AG04450 (cell line): ENCODE measurements around the gene VAV1. TPM values are rescaled to one million over a fixed set of nuclear protein-coding genes. Genes with fewer than 3 reads are reported as not detected.

Experiments used
- CTCF ChIA-PET: fragments of 300-600, 350-600 bp; formaldehyde crosslinking; extraction: SDS; loops from one replicate; lab custom pipeline; 2022; ENCODE audit warnings: antibody characterized with exemption, inconsistent platforms; lab: Charles Lee
- POLR2A ChIA-PET: fragments of 350-600 bp; formaldehyde crosslinking; extraction: SDS; loops from one replicate; lab custom pipeline; 2021; ENCODE audit warnings: antibody characterized with exemption, inconsistent platforms; lab: Yijun Ruan, JAX
- DNase-seq: peaks from one replicate; pipeline ENCODE4 v3.0.0-alpha.2; 2011; ENCODE audit warnings: low read depth, low spot score
- H3K27ac ChIP-seq: one replicate; pipeline ENCODE4 v1.5.1; 2012; ENCODE audit warnings: low read depth, low read length, control low read depth
- H3K27me3 ChIP-seq: one replicate; pipeline ENCODE4 v1.6.0; 2012; ENCODE audit warnings: low read length; ENCODE audit not compliant: control insufficient read depth, insufficient read depth
- H3K4me3 ChIP-seq: 2 replicates; pipeline ENCODE4 v1.5.1; 2011; ENCODE audit warnings: mild to moderate bottlenecking, low read depth, low read length, control low read depth
- H3K9me3 ChIP-seq: 2 replicates; pipeline ENCODE4 v1.5.1; 2012; ENCODE audit warnings: low read length; ENCODE audit not compliant: control insufficient read depth, insufficient read depth
- CTCF ChIP-seq: IDR thresholded peaks from 2 replicates; pipeline ENCODE4 v1.5.1; 2011; ENCODE audit warnings: low read depth, low read length, control low read depth, inconsistent platforms
- polyA plus RNA-seq: library from polyadenylated mRNA; depleted of rRNA; stranded (reverse); fragments of >200 nt; gene quantifications from 2 replicates; pipeline ENCODE4 v1.2.3, GENCODE V29; 2011

VAV1 gene
- polyA plus RNA-seq, 1 experiment, result not detected

GRCh38 chr19:6725513-6726231 lies 46.8 kb upstream of the VAV1 start:
- TF ChIP-seq CTCF, result no peak
- CTCF ChIA-PET, result no interaction called here

DNA sequence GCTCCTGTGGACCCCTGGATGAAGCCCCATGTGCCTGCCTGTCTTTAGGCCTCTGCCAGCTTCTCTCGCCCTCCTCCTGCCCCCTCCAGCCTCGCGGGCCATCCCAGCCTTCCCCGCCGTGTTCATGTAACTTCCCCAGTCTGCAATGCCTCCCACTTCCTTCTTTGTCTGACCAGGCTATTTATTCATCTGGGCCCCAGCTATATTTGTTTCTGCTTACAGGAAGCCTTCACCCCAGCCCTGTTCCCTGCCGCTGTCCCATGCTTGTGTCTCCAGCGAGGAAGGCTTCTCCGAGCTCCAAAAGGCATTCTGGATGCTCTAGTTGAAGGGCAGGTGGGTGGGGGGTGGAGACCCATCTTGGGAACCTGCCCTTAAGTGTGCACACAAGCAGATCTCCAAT lies 44.2 kb upstream of the VAV1 start:
- TF ChIP-seq CTCF, result no peak
- Histone ChIP-seq H3K4me3 (no peak overlapping the region), H3K9me3 (no peaks in the 10 kb centered on the region; the same call in 1 of the 2 replicates), H3K27ac (no peak overlapping the region), H3K27me3 (no peaks in the 10 kb centered on the region)
- no peak for DNase-seq
- POLR2A ChIA-PET, result interaction anchor here (1.0 kb wide), 1 partner anchor 8 kb away, joined by 14 read pairs; no protein-coding TSS in a partner anchor
- CTCF ChIA-PET, result interaction anchor here (0.6 to 1.0 kb wide), 2 partner anchors 9 to 35 kb away, joined by 3 to 4 read pairs; partner anchors contain the start of gene GPR108

More at GRCh38 chr19:6725513-6726231, 46.8 kb upstream of the VAV1 start:
- no peak overlapping the region for H3K27ac ChIP-seq
- POLR2A ChIA-PET, result no interaction called here
- H3K9me3 ChIP-seq, result no peaks in the 10 kb centered on the region
- H3K27me3 ChIP-seq, result peaks cover 4% of the 10 kb centered on the region
- DNase-seq, result no peak
- H3K4me3 ChIP-seq, result no peak overlapping the region

GRCh38 chr19:6729573-6730152 lies 42.8 kb upstream of the VAV1 start:
- Histone ChIP-seq H3K4me3 (no peak overlapping the region), H3K9me3 (no peaks in the 10 kb centered on the region; the same call in 1 of the 2 replicates), H3K27ac (no peak overlapping the region), H3K27me3 (no peaks in the 10 kb centered on the region)
- no peak for DNase-seq
- POLR2A ChIA-PET, result interaction anchor here (0.6 kb wide), 1 partner anchor 369 kb away, joined by 3 read pairs; no protein-coding TSS in a partner anchor
- TF ChIP-seq CTCF, result no peak
- CTCF ChIA-PET, result no interaction called here

- CTCF ChIA-PET, result no interaction called here
- DNase-seq, result no peak
- H3K4me3 ChIP-seq, result no peak overlapping the region
- no peak overlapping the region for H3K27ac ChIP-seq
- H3K9me3 ChIP-seq, result no peaks in the 10 kb centered on the region; the same call in 1 of the 2 replicates
- POLR2A ChIA-PET, result interaction anchor here (0.6 kb wide), 1 partner anchor 369 kb away, joined by 3 read pairs; no protein-coding TSS in a partner anchor
- H3K27me3 ChIP-seq, result no peaks in the 10 kb centered on the region
- no peak for TF ChIP-seq CTCF
Measured at GRCh38 chr19:6730153-6730804, 42.2 kb upstream of the VAV1 start.
